ENCODE results near the gene ADGRL3. TPM values are rescaled to one million over a fixed set of nuclear protein-coding genes. Genes with fewer than 3 reads are reported as not detected.

Gene ADGRL3
- total and polyA plus RNA-seq, 4 donors, result 0.07 to 1.7 (median 0.82) TPM

- Histone ChIP-seq H3K4me1 (ENCODE audit: control insufficient read depth in 4 of 4, insufficient read depth in 4 of 4, low read length in 3 of 4) (no peaks in the 10 kb centered on the region), H3K4me3 (ENCODE audit: low read depth in 1 of 3, low read length in 3 of 3) (no peak overlapping the region), H3K27me3 (ENCODE audit: control insufficient read depth in 4 of 4, insufficient read depth in 4 of 4, low read length in 3 of 4) (peaks cover 0 to 6% (median 0%) of the 10 kb centered on the region in 4 donors), H3K36me3 (ENCODE audit: control insufficient read depth in 4 of 4, insufficient read depth in 3 of 4, low read depth in 1 of 4, low read length in 3 of 4) (no peaks in the 10 kb centered on the region), H3K9ac (ENCODE audit: low read depth in 1 of 2, low read length in 2 of 2) (no peak overlapping the region), H3K9me3 (ENCODE audit: control insufficient read depth in 4 of 4, low read length in 3 of 4) (no peaks in the 10 kb centered on the region), H3K27ac (ENCODE audit: low read depth in 1 of 2, low read length in 2 of 2) (no peak overlapping the region)
- no peak for TF ChIP-seq HNF4G (IDR thresholded peaks at IDR 0.05)
- no peak for TF ChIP-seq FOXA2 (IDR thresholded peaks at IDR 0.05)
- no peak for DNase-seq (ENCODE audit: low spot score)
Measured at GRCh38 chr4:61934198-61934597, 734.1 kb downstream of the ADGRL3 start.

GRCh38 chr4:61938250-61938846 is 738.2 kb downstream of the ADGRL3 start:
- H3K27me3 ChIP-seq (ENCODE audit: control insufficient read depth in 4 of 4, insufficient read depth in 4 of 4, low read length in 3 of 4), result peaks cover 0 to 6% (median 0%) of the 10 kb centered on the region in 4 donors
- no peak overlapping the region for H3K4me3 ChIP-seq (ENCODE audit: low read depth in 1 of 3, low read length in 3 of 3)
- H3K27ac ChIP-seq (ENCODE audit: low read depth in 1 of 2, low read length in 2 of 2), result no peak overlapping the region
- TF ChIP-seq TAF1 (conservative IDR thresholded peaks at IDR 0.05) (no peak), EGR1 (IDR thresholded peaks at IDR 0.05; ENCODE audit: low read depth in 2 of 2) (no peak), FOXA2 (IDR thresholded peaks at IDR 0.05) (no peak), GABPA (IDR thresholded peaks at IDR 0.05 in 1 of 2, conservative IDR thresholded peaks at IDR 0.05 in 1 of 2) (no peak), ZBTB33 (IDR thresholded peaks at IDR 0.05) (no peak), MAX (IDR thresholded peaks at IDR 0.05) (no peak), HNF4G (IDR thresholded peaks at IDR 0.05) (no peak), HNF4A (conservative IDR thresholded peaks at IDR 0.05) (no peak), RAD21 (IDR thresholded peaks at IDR 0.05) (no peak)
- no peak overlapping the region for H3K9ac ChIP-seq (ENCODE audit: low read depth in 1 of 2, low read length in 2 of 2)
- H3K9me3 ChIP-seq (ENCODE audit: control insufficient read depth in 4 of 4, low read length in 3 of 4), result no peaks in the 10 kb centered on the region
- no peaks in the 10 kb centered on the region for H3K4me1 ChIP-seq (ENCODE audit: control insufficient read depth in 4 of 4, insufficient read depth in 4 of 4, low read length in 3 of 4)
- 80% methylated on average over 5 of the region's 5 CpGs for WGBS
- H3K36me3 ChIP-seq (ENCODE audit: control insufficient read depth in 4 of 4, insufficient read depth in 3 of 4, low read depth in 1 of 4, low read length in 3 of 4), result no peaks in the 10 kb centered on the region
- no peak for DNase-seq (ENCODE audit: low spot score)

- no peak for DNase-seq (ENCODE audit: low spot score)
- Histone ChIP-seq H3K4me3 (ENCODE audit: low read depth in 1 of 3, low read length in 3 of 3) (no peak overlapping the region), H3K36me3 (ENCODE audit: control insufficient read depth in 4 of 4, insufficient read depth in 3 of 4, low read depth in 1 of 4, low read length in 3 of 4) (no peaks in the 10 kb centered on the region), H3K4me1 (ENCODE audit: control insufficient read depth in 4 of 4, insufficient read depth in 4 of 4, low read length in 3 of 4) (no peaks in the 10 kb centered on the region), H3K27ac (ENCODE audit: low read depth in 1 of 2, low read length in 2 of 2) (no peak overlapping the region), H3K9ac (ENCODE audit: low read depth in 1 of 2, low read length in 2 of 2) (no peak overlapping the region), H3K27me3 (ENCODE audit: control insufficient read depth in 4 of 4, insufficient read depth in 4 of 4, low read length in 3 of 4) (no peaks in the 10 kb centered on the region), H3K9me3 (ENCODE audit: control insufficient read depth in 4 of 4, low read length in 3 of 4) (no peaks in the 10 kb centered on the region)
- WGBS, result 74% methylated on average over 2 of the region's 2 CpGs
- TF ChIP-seq MAX (IDR thresholded peaks at IDR 0.05) (no peak), NR2F2 (IDR thresholded peaks at IDR 0.05) (no peak), RAD21 (IDR thresholded peaks at IDR 0.05) (no peak), REST (IDR thresholded peaks at IDR 0.05) (no peak), HNF4A (conservative IDR thresholded peaks at IDR 0.05) (no peak), RXRA (IDR thresholded peaks at IDR 0.05) (no peak), CTCF (IDR thresholded peaks at IDR 0.05; ENCODE audit: low read depth, low read length, missing input control) (no peak), FOXA2 (IDR thresholded peaks at IDR 0.05) (no peak), HNF4G (IDR thresholded peaks at IDR 0.05) (no peak), ZBTB33 (IDR thresholded peaks at IDR 0.05) (no peak), EGR1 (IDR thresholded peaks at IDR 0.05; ENCODE audit: low read depth in 2 of 2) (no peak), ATF3 (IDR thresholded peaks at IDR 0.05) (no peak), SP1 (IDR thresholded peaks at IDR 0.05) (no peak), FOXA1 (IDR thresholded peaks at IDR 0.05) (no peak)
Measured at GRCh38 chr4:61950625-61951024, 750.5 kb downstream of the ADGRL3 start.

Data from liver (tissue), 9 donors.